GM23338 (cell line): ENCODE results near the gene RAB20.
"Not testable (repeated sequence)": the region's sequence is repeated elsewhere in the genome, so short reads cannot be mapped to it uniquely, and the experiment has no call there.

Source experiments
- CREB1 ChIP-seq: fragments of 250-450 bp; sonication (Bioruptor Pico); IDR thresholded peaks from 2 replicates; pipeline ENCODE4 v1.5.0; 2020; ENCODE audit warnings: low read depth, mild to moderate bottlenecking, moderate library complexity
- CTCF ChIP-seq, 2 experiments: fragments of 200-600 bp in 1 of 2; sonication (generic) in 1 of 2; conservative IDR thresholded peaks; 2 replicates each; pipeline versions ENCODE4 v1.5.1 to v1.6.1; 2016 to 2017; ENCODE audit warnings: antibody characterized with exemption in 2 of 2, low read depth in 2 of 2, mild to moderate bottlenecking in 2 of 2, moderate library complexity in 1 of 2
- ETS1 ChIP-seq: IDR thresholded peaks from 2 replicates; pipeline ENCODE4 v1.6.1; 2016; ENCODE audit warnings: antibody characterized with exemption
- EZH2 ChIP-seq: fragments of 200-600 bp; sonication (generic); IDR thresholded peaks from one replicate; pipeline ENCODE4 v1.8.0; 2017; ENCODE audit warnings: antibody characterized with exemption, mild to moderate bottlenecking, low read depth; ENCODE audit not compliant: unreplicated experiment
- EZH2phosphoT487 ChIP-seq: fragments of 200-600 bp; sonication (generic); IDR thresholded peaks from one replicate; pipeline ENCODE4 v1.8.1; 2018; ENCODE audit warnings: antibody characterized with exemption; ENCODE audit not compliant: unreplicated experiment
- JUNB ChIP-seq: IDR thresholded peaks from one replicate; pipeline ENCODE4 v1.6.1; 2016; ENCODE audit warnings: antibody characterized with exemption; ENCODE audit not compliant: unreplicated experiment
- NANOG ChIP-seq: IDR thresholded peaks from 2 replicates; pipeline ENCODE4 v1.6.1; 2016; ENCODE audit warnings: antibody characterized with exemption, borderline replicate concordance
- POLR2AphosphoS5 ChIP-seq: IDR thresholded peaks from 2 replicates; pipeline ENCODE4 v1.6.1; 2016; ENCODE audit warnings: antibody characterized with exemption, low read depth
- REST ChIP-seq: IDR thresholded peaks from one replicate; pipeline ENCODE4 v1.6.1; 2018; ENCODE audit warnings: antibody characterized with exemption; ENCODE audit not compliant: unreplicated experiment
- ZNF114 ChIP-seq: fragments of 250-450 bp; sonication (Bioruptor Pico); IDR thresholded peaks from 2 replicates; pipeline ENCODE4 v1.5.0; 2020; ENCODE audit warnings: mild to moderate bottlenecking, moderate library complexity
- ZNF331 ChIP-seq: fragments of 250-450 bp; sonication (Bioruptor Pico); IDR thresholded peaks from 2 replicates; pipeline ENCODE4 v1.5.0; 2020; ENCODE audit warnings: low read depth, mild to moderate bottlenecking, moderate library complexity

- TF ChIP-seq CTCF (conservative IDR thresholded peaks at IDR 0.05; ENCODE audit: low read depth in 2 of 2); EZH2phosphoT487; EZH2; POLR2AphosphoS5; ETS1; NANOG; CREB1 (CRISPR knock-in tag); ZNF114 (CRISPR knock-in tag); JUNB; REST; ZNF331 (CRISPR knock-in tag): not testable (repeated sequence)
These were observed 29.3 kb downstream of the RAB20 start for GRCh38 chr13:110532258-110532657.
